Ishikawa (cell line): Measurements from ENCODE around the gene IRF8.

Experiments
- CREB1 ChIP-seq: IDR thresholded peaks from 2 replicates; pipeline ENCODE4 v1.6.1; 2012; ENCODE audit warnings: low read depth
- EP300 ChIP-seq: IDR thresholded peaks from 2 replicates; pipeline ENCODE4 v1.6.1; 2012; ENCODE audit warnings: borderline replicate concordance
- MAX ChIP-seq: IDR thresholded peaks from 2 replicates; pipeline ENCODE4 v1.6.1; 2012
- NFIC ChIP-seq: IDR thresholded peaks from 2 replicates; pipeline ENCODE4 v1.6.1; 2012
- RAD21 ChIP-seq: IDR thresholded peaks from 2 replicates; pipeline ENCODE4 v1.6.1; 2012; ENCODE audit warnings: low read depth
- REST ChIP-seq: IDR thresholded peaks from 2 replicates; pipeline ENCODE4 v1.6.1; 2012; ENCODE audit warnings: low read depth, mild to moderate bottlenecking
- TAF1 ChIP-seq: IDR thresholded peaks from 2 replicates; pipeline ENCODE4 v1.6.1; 2012; ENCODE audit warnings: low read depth, mild to moderate bottlenecking
- TCF12 ChIP-seq: IDR thresholded peaks from 2 replicates; pipeline ENCODE4 v1.6.1; 2012; ENCODE audit warnings: low read depth
- TEAD4 ChIP-seq: IDR thresholded peaks from 2 replicates; pipeline ENCODE4 v1.6.1; 2012
- YY1 ChIP-seq: IDR thresholded peaks from 2 replicates; pipeline ENCODE4 v1.6.1; 2012; ENCODE audit warnings: low read depth
- ZBTB7A ChIP-seq: IDR thresholded peaks from 2 replicates; pipeline ENCODE4 v1.6.1; 2012; ENCODE audit warnings: low read depth

GRCh38 chr16:85891033-85891775, 7.8 kb upstream of the IRF8 start:
- TF ChIP-seq EP300 = no peak
- no peak for TF ChIP-seq TEAD4
- TF ChIP-seq REST = no peak
- TF ChIP-seq CREB1 = no peak
- TF ChIP-seq RAD21 = no peak
- TF ChIP-seq ZBTB7A = no peak
- TF ChIP-seq MAX = no peak
- no peak for TF ChIP-seq TAF1
- no peak for TF ChIP-seq TCF12
- no peak for TF ChIP-seq YY1
- TF ChIP-seq NFIC = no peak
